NCI-H1694 (cell line): ENCODE measurements around the gene CRLF1.

Experiments
- DNase-seq: peaks from one replicate; lab custom pipeline; 2025; lab: John Stamatoyannopoulos, UW

Gene CRLF1

DNA sequence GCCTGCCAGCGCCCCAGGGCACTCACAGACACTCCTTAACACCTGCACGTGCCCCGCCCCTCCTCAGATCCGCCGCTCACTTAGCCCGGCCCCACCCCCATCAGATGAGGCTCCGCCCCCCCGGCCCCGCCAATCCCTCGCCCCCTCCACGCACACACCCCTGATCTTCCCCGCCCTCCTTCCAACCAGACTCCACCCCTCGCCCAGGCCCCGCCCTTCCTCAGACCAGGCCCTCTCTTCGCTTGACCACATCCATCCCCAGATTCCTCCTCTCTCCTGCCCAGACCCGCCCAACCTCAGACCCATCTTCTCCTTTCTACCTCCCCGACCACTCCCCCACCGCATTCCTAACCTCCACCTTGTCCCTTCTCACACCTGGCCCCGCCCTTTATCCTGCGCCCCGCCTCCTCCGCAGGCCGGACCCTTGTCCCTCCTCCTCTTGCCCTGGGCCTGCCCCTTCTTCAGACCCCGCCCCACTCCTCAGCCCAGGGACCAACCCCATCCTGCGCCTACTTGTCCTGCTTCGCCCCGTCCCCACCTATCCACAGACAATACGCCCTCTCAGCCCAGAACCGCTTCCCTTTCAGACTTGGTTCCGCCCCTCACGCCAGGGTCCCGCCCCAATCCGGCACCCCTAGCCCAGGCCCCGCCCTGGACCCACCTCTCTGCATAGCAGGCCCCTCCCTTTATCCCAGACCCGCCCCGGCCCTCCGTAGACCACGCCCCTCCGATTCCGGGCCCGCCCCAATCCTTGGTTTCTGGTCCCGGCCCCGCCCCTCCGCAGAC lies 29.8 kb upstream of the CRLF1 start:
- peak; percentile 96 for DNase-seq

DNA sequence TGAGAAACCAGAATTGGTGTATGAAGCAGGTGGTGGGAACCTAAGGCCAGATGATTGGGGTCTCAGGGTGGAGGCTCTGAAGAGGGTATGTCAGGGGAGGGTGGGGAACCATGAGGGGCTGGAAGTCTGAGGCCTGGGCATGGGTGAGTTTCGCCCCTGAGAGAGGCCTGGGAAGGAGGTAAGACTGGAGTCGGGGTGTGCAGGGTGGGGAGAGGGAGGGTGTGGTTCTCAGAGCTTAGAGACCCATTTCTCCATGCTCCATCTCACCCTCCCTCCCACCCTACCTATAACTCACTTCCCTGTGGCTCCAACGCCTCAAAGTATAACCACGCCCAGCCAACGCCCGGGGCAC lies 29.2 kb upstream of the CRLF1 start:
- no peak for DNase-seq

- peak; percentile 38 for DNase-seq
Measured at GRCh38 chr19:18634612-18635297, 28.2 kb upstream of the CRLF1 start.

- no peak for DNase-seq
Measured at GRCh38 chr19:18633321-18633720, 26.7 kb upstream of the CRLF1 start.

GRCh38 chr19:18629166-18630088 lies 22.8 kb upstream of the CRLF1 start:
- no peak for DNase-seq

- no peak for DNase-seq
Measured at GRCh38 chr19:18626906-18627305, 20.3 kb upstream of the CRLF1 start.

DNA sequence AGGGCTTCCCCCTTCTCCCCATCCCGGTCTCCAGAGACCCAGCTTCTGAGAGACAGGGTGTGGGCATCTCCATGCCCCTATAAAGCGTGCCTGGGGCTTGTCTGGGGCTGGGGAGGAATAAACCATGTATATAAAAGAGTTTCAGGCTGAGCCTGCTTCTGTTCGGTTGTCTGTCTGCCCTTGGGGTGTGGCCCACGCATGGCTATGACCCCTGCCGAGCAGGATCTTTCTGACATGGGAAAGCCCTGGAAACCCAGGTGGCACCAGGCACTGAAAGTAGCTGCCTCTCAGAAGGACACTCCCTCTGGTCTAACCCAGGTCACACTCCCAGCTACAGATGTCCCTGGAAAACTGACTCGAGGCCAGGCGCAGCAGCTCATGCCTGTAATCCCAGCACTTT lies 14.3 kb upstream of the CRLF1 start:
- no peak for DNase-seq

GRCh38 chr19:18620311-18620710 lies 13.7 kb upstream of the CRLF1 start:
- DNase-seq, result no peak

DNA sequence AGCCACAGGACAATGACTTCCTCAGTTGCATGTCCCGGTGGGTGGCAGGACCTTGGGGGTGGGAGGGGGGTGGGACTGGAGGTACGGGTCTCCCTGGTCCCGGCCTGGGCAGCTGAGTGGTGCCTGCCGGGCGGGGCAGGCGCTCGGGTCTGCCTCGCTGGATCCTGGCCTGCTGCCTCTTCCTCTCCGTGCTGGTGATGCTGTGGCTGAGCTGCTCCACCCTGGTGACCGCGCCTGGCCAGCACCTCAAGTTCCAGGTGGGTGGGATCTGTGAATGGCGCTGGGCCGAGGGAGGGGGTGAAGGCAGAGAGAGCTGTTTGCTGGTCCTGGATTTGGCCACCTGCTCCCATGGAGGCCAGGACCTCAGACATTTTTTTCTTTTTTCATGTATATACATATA lies 11.6 kb upstream of the CRLF1 start:
- no peak for DNase-seq

- DNase-seq, result no peak
Measured at GRCh38 chr19:18617562-18617961, 11.0 kb upstream of the CRLF1 start.

DNA sequence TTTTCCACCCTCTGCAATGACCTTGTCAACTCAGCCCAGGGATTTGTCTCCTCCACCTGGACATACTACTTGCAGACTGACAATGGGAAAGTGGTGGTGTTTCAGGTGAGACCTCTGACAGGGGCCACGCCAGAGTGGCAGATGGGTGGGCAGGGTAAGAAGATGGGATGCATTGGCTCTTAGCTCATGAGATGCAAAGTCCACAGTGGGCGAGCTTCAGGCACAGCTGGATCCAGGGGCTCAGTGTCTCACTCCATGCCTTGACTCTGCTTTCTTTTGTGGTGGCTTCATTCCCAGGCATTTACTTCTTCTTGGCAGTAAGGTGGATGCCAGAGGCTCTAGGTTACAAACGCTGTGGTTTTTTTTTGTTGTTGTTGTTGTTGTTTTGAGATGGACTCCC lies 9.4 kb upstream of the CRLF1 start:
- no peak for DNase-seq

GRCh38 chr19:18613589-18614234 lies 7.1 kb upstream of the CRLF1 start:
- peak; percentile 46 for DNase-seq

- no peak for DNase-seq
Measured at GRCh38 chr19:18612772-18613588, 6.4 kb upstream of the CRLF1 start, which contains the start of gene TMEM59L. TSS of gene TMEM59L (plus strand) at chr19:18612870. CDS start at chr19:18612959, 89 bp downstream.

GRCh38 chr19:18612051-18612771 lies 5.6 kb upstream of the CRLF1 start:
- no peak for DNase-seq

- no peak for DNase-seq
Measured at GRCh38 chr19:18611327-18612050, 4.9 kb upstream of the CRLF1 start.

DNA sequence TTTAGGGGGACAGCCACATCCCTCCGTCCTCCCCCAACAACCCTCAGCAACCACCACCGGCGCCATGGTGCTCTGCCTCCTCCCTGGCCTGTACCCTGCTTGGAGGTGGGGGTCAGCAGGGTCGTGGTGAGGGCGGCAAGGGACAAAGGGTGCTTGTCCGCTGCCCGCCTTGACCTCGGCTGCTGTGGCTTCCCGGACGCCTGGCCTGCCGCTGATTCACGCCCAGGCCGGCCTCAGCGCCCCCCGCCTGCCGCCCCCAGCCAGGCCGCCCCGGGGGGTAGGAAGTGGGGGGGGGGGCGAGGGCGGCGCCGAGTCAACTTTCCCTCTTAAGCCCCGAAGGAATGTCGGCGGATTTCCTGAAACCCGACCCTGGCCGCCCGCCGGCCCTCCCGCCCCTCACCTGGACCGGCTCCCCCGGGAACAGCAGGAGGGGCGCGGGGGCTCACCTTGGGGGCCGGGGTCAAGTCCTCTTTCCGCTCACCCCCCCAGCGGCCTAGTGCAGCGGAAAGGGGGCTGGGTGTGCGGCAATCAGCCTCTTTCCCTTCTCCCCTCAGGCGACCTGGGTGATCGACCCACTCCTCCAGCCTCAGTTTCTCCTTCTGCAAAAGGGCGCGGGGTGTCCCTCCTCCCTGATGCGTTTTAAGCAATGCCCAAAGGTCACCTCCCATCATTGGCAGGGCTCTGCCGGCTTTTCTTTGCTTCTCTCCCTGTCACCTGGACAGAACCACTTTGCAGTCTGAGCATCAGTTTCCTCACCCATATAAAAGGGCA lies 4.1 kb upstream of the CRLF1 start:
- no peak for DNase-seq

DNA sequence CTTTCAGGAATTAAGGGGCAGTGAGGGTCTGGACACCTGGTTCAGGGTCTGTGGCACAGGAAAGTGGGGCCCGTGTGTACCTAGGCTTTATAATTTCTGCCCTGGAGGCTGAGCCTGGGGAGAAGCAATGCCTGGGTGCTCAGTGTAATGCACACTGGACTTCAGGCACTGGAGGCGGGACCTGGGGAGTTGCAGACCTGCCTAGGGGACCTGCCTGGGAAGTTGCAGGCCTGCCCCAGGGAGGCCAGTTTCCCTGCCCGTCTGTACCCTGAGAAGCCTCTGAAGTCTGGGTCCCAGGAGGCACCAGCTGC lies 3.6 kb upstream of the CRLF1 start:
- DNase-seq, result no peak

- DNase-seq, result no peak
Measured at GRCh38 chr19:18609717-18610051, 3.1 kb upstream of the CRLF1 start.
